ENCODE measurements around the gene TMEM63B. TPM values are rescaled to one million over a fixed set of nuclear protein-coding genes. Genes with fewer than 3 reads are reported as not detected.

Gene TMEM63B
- total RNA-seq, 5 donors from 2014 or later (not counting 1 experiment from before 2014, with no cell fraction given) = 16.6 to 21.1 (median 19.3) TPM

GRCh38 chr6:44108471-44108870 lies 18.9 kb upstream of the TMEM63B start:
- no peaks in the 10 kb centered on the region for H3K9me3 ChIP-seq
- Mint-ChIP-seq H3K36me3 (peaks cover 36% of the 10 kb centered on the region), H3K9me3 (no peaks in the 10 kb centered on the region), H3K4me1 (peaks cover 7 to 21% (median 9%) of the 10 kb centered on the region in 3 donors), H3K27ac (no peak overlapping the region), H3K4me3 (no peak overlapping the region), H3K27me3 (no peaks in the 10 kb centered on the region)
- no peak for ATAC-seq (replicated peaks in 1 of 4)
- H3K27ac ChIP-seq (ENCODE audit: low read length) = no peak overlapping the region
- DNase-seq = no peak
- H3K4me1 ChIP-seq (ENCODE audit: control insufficient read depth in 1 of 2, extremely low read depth in 1 of 2, insufficient read depth in 2 of 2, low read length in 2 of 2) = no peaks in the 10 kb centered on the region
- no peaks in the 10 kb centered on the region for H3K27me3 ChIP-seq (replicated peaks in 1 of 2; ENCODE audit: control insufficient read depth in 2 of 2, extremely low read depth in 1 of 2, insufficient read depth in 2 of 2, low read length in 1 of 2)
- CTCF ChIA-PET = no interaction called here
- H3K4me3 ChIP-seq (ENCODE audit: control insufficient read depth in 1 of 2, extremely low read depth in 1 of 2, low read length in 1 of 2) = no peak overlapping the region
- POLR2A ChIA-PET = no interaction called here
- peaks cover 14 to 68% of the 10 kb centered on the region in 2 donors for H3K36me3 ChIP-seq (ENCODE audit: control insufficient read depth in 2 of 2, extremely low read depth in 1 of 2, insufficient read depth in 1 of 2, low read length in 1 of 2)
- WGBS (ENCODE audit: insufficient coverage) = no CpG with 5 or more reads among the region's 1 CpG

- POLR2A ChIA-PET = interaction anchor here in 1 of 2 donors (0.6 kb wide), 1 partner anchor 18 kb away, joined by 3 read pairs; the partner anchor contains the start of genes MRPL14 and TMEM63B
- Histone ChIP-seq H3K4me3 (ENCODE audit: control insufficient read depth in 1 of 2, extremely low read depth in 1 of 2, low read length in 1 of 2) (no peak overlapping the region), H3K27ac (ENCODE audit: low read length) (no peak overlapping the region), H3K4me1 (ENCODE audit: control insufficient read depth in 1 of 2, extremely low read depth in 1 of 2, insufficient read depth in 2 of 2, low read length in 2 of 2) (no peaks in the 10 kb centered on the region), H3K27me3 (replicated peaks in 1 of 2; ENCODE audit: control insufficient read depth in 2 of 2, extremely low read depth in 1 of 2, insufficient read depth in 2 of 2, low read length in 1 of 2) (no peaks in the 10 kb centered on the region), H3K36me3 (ENCODE audit: control insufficient read depth in 2 of 2, extremely low read depth in 1 of 2, insufficient read depth in 1 of 2, low read length in 1 of 2) (peaks cover 12 to 72% of the 10 kb centered on the region in 2 donors), H3K9me3 (no peaks in the 10 kb centered on the region)
- Mint-ChIP-seq H3K27me3 (no peaks in the 10 kb centered on the region), H3K9me3 (no peaks in the 10 kb centered on the region), H3K36me3 (peaks cover 41% of the 10 kb centered on the region), H3K4me1 (peaks cover 7 to 16% (median 9%) of the 10 kb centered on the region in 3 donors), H3K4me3 (no peak overlapping the region), H3K27ac (no peak overlapping the region)
- no peak for DNase-seq
- CTCF ChIA-PET = no interaction called here
- ATAC-seq (replicated peaks in 1 of 4) = no peak
- WGBS (ENCODE audit: insufficient coverage) = 100% methylated on average over 8 of the region's 10 CpGs
Measured at GRCh38 chr6:44109212-44109611, 18.1 kb upstream of the TMEM63B start.

DNA sequence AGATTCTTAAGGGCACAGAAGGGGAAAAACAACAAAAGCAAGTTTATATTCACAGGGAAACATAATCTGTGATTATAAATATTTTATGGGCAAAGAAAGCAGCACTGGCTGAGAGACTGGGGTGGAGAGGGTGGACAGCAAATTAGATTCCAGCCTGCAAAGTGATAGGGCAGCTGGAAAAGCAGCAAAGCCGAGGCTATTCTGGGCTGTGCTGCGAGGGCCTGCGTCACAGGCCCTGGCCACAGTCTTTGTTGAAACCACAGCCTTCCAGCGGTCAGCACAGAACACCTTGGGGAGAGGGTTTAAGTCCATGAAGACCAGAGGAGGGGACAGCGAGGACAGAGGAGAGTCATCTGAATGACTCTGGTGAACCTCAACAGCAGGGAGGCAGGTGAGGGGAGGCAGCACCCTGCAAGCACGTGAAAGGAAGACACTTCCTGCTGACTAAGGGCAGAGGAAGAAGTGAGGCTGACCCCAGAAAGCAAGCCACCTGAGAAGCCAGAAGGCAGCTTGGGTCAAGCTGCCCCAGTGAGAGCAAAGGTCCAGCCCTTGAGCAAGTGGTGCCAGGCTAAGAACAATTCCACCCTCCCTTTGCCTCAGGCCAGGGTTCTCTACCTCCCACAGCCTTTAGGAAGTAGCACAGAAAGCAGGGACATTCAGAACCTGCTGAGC lies 17.2 kb upstream of the TMEM63B start:
- POLR2A ChIA-PET = interaction anchor here in 1 of 2 donors (0.6 kb wide), 1 partner anchor 17 kb away, joined by 3 read pairs; the partner anchor contains the start of genes MRPL14 and TMEM63B

DNA sequence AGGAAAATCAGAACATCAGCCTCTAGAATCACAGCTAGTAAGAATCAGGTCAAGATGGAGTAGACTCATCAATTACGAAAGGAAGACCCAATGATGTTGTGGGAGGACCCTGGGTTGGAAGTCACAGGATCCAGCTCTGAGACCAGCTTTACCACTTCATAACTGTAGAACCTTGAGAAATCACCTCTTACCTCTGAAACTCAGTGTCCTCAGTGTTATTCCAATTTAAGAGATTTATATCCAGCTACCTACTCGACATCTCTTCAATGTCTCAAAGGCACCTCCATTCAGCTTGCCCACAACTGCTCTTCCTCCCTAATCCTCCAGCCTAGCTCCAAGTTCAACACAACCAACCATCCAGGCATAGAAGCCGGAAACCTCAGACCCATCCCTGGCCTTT lies 16.4 kb upstream of the TMEM63B start:
- 96% methylated on average over 2 of the region's 3 CpGs for WGBS (ENCODE audit: insufficient coverage)
- ChIA-PET CTCF (interaction anchor here in 1 of 2 donors (0.7 kb wide), 1 partner anchor 14 kb away, joined by 3 read pairs; no protein-coding TSS in a partner anchor), POLR2A (no interaction called here)
- Mint-ChIP-seq H3K36me3 (peaks cover 50% of the 10 kb centered on the region), H3K4me3 (no peak overlapping the region), H3K9me3 (no peaks in the 10 kb centered on the region), H3K27me3 (no peaks in the 10 kb centered on the region), H3K27ac (no peak overlapping the region), H3K4me1 (peaks cover 5 to 16% (median 15%) of the 10 kb centered on the region in 3 donors)
- Histone ChIP-seq H3K4me1 (ENCODE audit: control insufficient read depth in 1 of 2, extremely low read depth in 1 of 2, insufficient read depth in 2 of 2, low read length in 2 of 2) (peaks cover 2 to 4% of the 10 kb centered on the region in 2 experiments), H3K36me3 (ENCODE audit: control insufficient read depth in 2 of 2, extremely low read depth in 1 of 2, insufficient read depth in 1 of 2, low read length in 1 of 2) (peaks cover 20 to 74% of the 10 kb centered on the region in 2 donors), H3K4me3 (ENCODE audit: control insufficient read depth in 1 of 2, extremely low read depth in 1 of 2, low read length in 1 of 2) (no peak overlapping the region), H3K27ac (ENCODE audit: low read length) (no peak overlapping the region), H3K9me3 (no peaks in the 10 kb centered on the region), H3K27me3 (replicated peaks in 1 of 2; ENCODE audit: control insufficient read depth in 2 of 2, extremely low read depth in 1 of 2, insufficient read depth in 2 of 2, low read length in 1 of 2) (no peaks in the 10 kb centered on the region)
- ATAC-seq (replicated peaks in 1 of 4) (no peak), DNase-seq (no peak)

More for the DNA sequence above, 17.2 kb upstream of the TMEM63B start:
- H3K36me3 ChIP-seq (ENCODE audit: control insufficient read depth in 2 of 2, extremely low read depth in 1 of 2, insufficient read depth in 1 of 2, low read length in 1 of 2) = peaks cover 20 to 71% of the 10 kb centered on the region in 2 donors
- no peak overlapping the region for H3K27ac ChIP-seq (ENCODE audit: low read length)
- Mint-ChIP-seq H3K4me3 (no peak overlapping the region), H3K27ac (peak overlapping the region; percentile 31 to 58), H3K4me1 (peaks cover 4 to 16% (median 7%) of the 10 kb centered on the region in 3 donors), H3K9me3 (no peaks in the 10 kb centered on the region), H3K36me3 (peaks cover 43% of the 10 kb centered on the region), H3K27me3 (no peaks in the 10 kb centered on the region)
- no peak for DNase-seq
- ATAC-seq (replicated peaks in 1 of 4) = no peak
- no peaks in the 10 kb centered on the region for H3K27me3 ChIP-seq (replicated peaks in 1 of 2; ENCODE audit: control insufficient read depth in 2 of 2, extremely low read depth in 1 of 2, insufficient read depth in 2 of 2, low read length in 1 of 2)
- no peak overlapping the region for H3K4me3 ChIP-seq (ENCODE audit: control insufficient read depth in 1 of 2, extremely low read depth in 1 of 2, low read length in 1 of 2)
- CTCF ChIA-PET = no interaction called here
- H3K9me3 ChIP-seq = no peaks in the 10 kb centered on the region
- 90% methylated on average over 6 of the region's 6 CpGs for WGBS (ENCODE audit: insufficient coverage)
- H3K4me1 ChIP-seq (ENCODE audit: control insufficient read depth in 1 of 2, extremely low read depth in 1 of 2, insufficient read depth in 2 of 2, low read length in 2 of 2) = no peaks in the 10 kb centered on the region

GRCh38 chr6:44111434-44112417 lies 15.6 kb upstream of the TMEM63B start:
- DNase-seq (no peak), ATAC-seq (replicated peaks in 1 of 4) (no peak)
- H3K27ac ChIP-seq (ENCODE audit: low read length) = no peak overlapping the region
- H3K36me3 Mint-ChIP-seq = peaks cover 53% of the 10 kb centered on the region
- peaks cover 4 to 9% of the 10 kb centered on the region in 2 experiments for H3K4me1 ChIP-seq (ENCODE audit: control insufficient read depth in 1 of 2, extremely low read depth in 1 of 2, insufficient read depth in 2 of 2, low read length in 2 of 2)
- H3K4me3 Mint-ChIP-seq = no peak overlapping the region
- POLR2A ChIA-PET = no interaction called here
- H3K27me3 Mint-ChIP-seq = no peaks in the 10 kb centered on the region
- H3K4me1 Mint-ChIP-seq = peaks cover 9 to 24% (median 21%) of the 10 kb centered on the region in 3 donors
- H3K27me3 ChIP-seq (replicated peaks in 1 of 2; ENCODE audit: control insufficient read depth in 2 of 2, extremely low read depth in 1 of 2, insufficient read depth in 2 of 2, low read length in 1 of 2) = no peaks in the 10 kb centered on the region
- H3K9me3 ChIP-seq = no peaks in the 10 kb centered on the region
- WGBS (ENCODE audit: insufficient coverage) = 92% methylated on average over 3 of the region's 6 CpGs
- H3K4me3 ChIP-seq (ENCODE audit: control insufficient read depth in 1 of 2, extremely low read depth in 1 of 2, low read length in 1 of 2) = no peak overlapping the region
- H3K9me3 Mint-ChIP-seq = no peaks in the 10 kb centered on the region
- H3K27ac Mint-ChIP-seq = no peak overlapping the region
- CTCF ChIA-PET = interaction anchor here (0.6 to 0.7 kb wide), 2 partner anchors 13 to 1924 kb away, joined by 3 to 7 read pairs; no protein-coding TSS in a partner anchor
- peaks cover 22 to 77% of the 10 kb centered on the region in 2 donors for H3K36me3 ChIP-seq (ENCODE audit: control insufficient read depth in 2 of 2, extremely low read depth in 1 of 2, insufficient read depth in 1 of 2, low read length in 1 of 2)

GRCh38 chr6:44113414-44113813 lies 13.9 kb upstream of the TMEM63B start:
- no peak for ATAC-seq (replicated peaks in 1 of 4)
- no peak overlapping the region for H3K4me3 ChIP-seq (ENCODE audit: control insufficient read depth in 1 of 2, extremely low read depth in 1 of 2, low read length in 1 of 2)
- Mint-ChIP-seq H3K27me3 (no peaks in the 10 kb centered on the region), H3K9me3 (no peaks in the 10 kb centered on the region), H3K4me1 (peaks cover 25 to 37% (median 37%) of the 10 kb centered on the region in 3 donors), H3K4me3 (no peak overlapping the region), H3K27ac (no peak overlapping the region), H3K36me3 (peaks cover 53% of the 10 kb centered on the region)
- no peaks in the 10 kb centered on the region for H3K27me3 ChIP-seq (replicated peaks in 1 of 2; ENCODE audit: control insufficient read depth in 2 of 2, extremely low read depth in 1 of 2, insufficient read depth in 2 of 2, low read length in 1 of 2)
- ChIA-PET CTCF (interaction anchor here in 1 of 2 donors (0.6 kb wide), 1 partner anchor 92 kb away, joined by 7 read pairs; no protein-coding TSS in a partner anchor), POLR2A (no interaction called here)
- WGBS (ENCODE audit: insufficient coverage) = 100% methylated on average over 3 of the region's 3 CpGs
- H3K4me1 ChIP-seq (ENCODE audit: control insufficient read depth in 1 of 2, extremely low read depth in 1 of 2, insufficient read depth in 2 of 2, low read length in 2 of 2) = peaks cover 5 to 12% of the 10 kb centered on the region in 2 experiments
- peaks cover 22 to 76% of the 10 kb centered on the region in 2 donors for H3K36me3 ChIP-seq (ENCODE audit: control insufficient read depth in 2 of 2, extremely low read depth in 1 of 2, insufficient read depth in 1 of 2, low read length in 1 of 2)
- H3K9me3 ChIP-seq = no peaks in the 10 kb centered on the region
- H3K27ac ChIP-seq (ENCODE audit: low read length) = no peak overlapping the region
- DNase-seq = no peak
